IMR-90 (cell line): ENCODE data around the gene TBATA. TPM values are rescaled to one million over a fixed set of nuclear protein-coding genes. Genes with fewer than 3 reads are reported as not detected.

Experiments
- ATAC-seq: fragments of 200-7000 bp; cut with Tn5 transposase; 2 replicates; pipeline ENCODE4 v1.9.1; 2020; ENCODE audit warnings: low read depth, mild to moderate bottlenecking, moderate library complexity
- BruUV-seq: library from RNA; stranded (reverse); fragments of 400-500 nt; replicated peaks from 2 replicates; lab custom pipeline; 2021; lab: Mats Ljungman, UMichigan
- CTCF ChIA-PET: fragments of 300-600 bp; formaldehyde crosslinking; extraction: SDS; loops from one replicate; lab custom pipeline; 2021; ENCODE audit warnings: antibody characterized with exemption; lab: Yijun Ruan, JAX
- POLR2A ChIA-PET: fragments of 300-600 bp; sonication (Branson Sonifier 250); formaldehyde crosslinking; loops from one replicate; lab custom pipeline; 2022; ENCODE audit warnings: antibody characterized with exemption; ENCODE audit not compliant: unreplicated experiment; lab: Charles Lee
- DNase-seq: peaks from one replicate; pipeline ENCODE4 v3.0.0; 2013
- H2AFZ ChIP-seq: replicated peaks from 2 replicates; pipeline ENCODE3; 2013; ENCODE audit warnings: low read length, mild to moderate bottlenecking; ENCODE audit not compliant: poor library complexity
- H2AK5ac ChIP-seq: 2 replicates; pipeline ENCODE4 v1.6.1; 2013; ENCODE audit warnings: low read depth, low read length, inconsistent platforms
- H2AK9ac ChIP-seq: replicated peaks from 2 replicates; pipeline ENCODE3; 2013; ENCODE audit warnings: mild to moderate bottlenecking, low read depth, low read length, moderate library complexity; ENCODE audit not compliant: poor library complexity
- H2BK120ac ChIP-seq: 2 replicates; pipeline ENCODE4 v1.6.1; 2013; ENCODE audit warnings: low read depth, low read length, inconsistent platforms
- H2BK15ac ChIP-seq: 3 replicates; pipeline ENCODE4 v1.6.1; 2013; ENCODE audit warnings: low read depth, low read length, inconsistent platforms
- H2BK20ac ChIP-seq: 2 replicates; pipeline ENCODE4 v1.6.1; 2013; ENCODE audit warnings: low read depth, mild to moderate bottlenecking, inconsistent platforms, low read length, moderate library complexity
- H2BK5ac ChIP-seq: 2 replicates; pipeline ENCODE4 v1.6.1; 2013; ENCODE audit warnings: mild to moderate bottlenecking, low read depth, low read length, inconsistent platforms; ENCODE audit not compliant: poor library complexity, severe bottlenecking
- H3K14ac ChIP-seq: replicated peaks from 2 replicates; pipeline ENCODE4 v1.6.1; 2013; ENCODE audit warnings: low read depth, low read length, inconsistent platforms
- H3K18ac ChIP-seq: 2 replicates; pipeline ENCODE4 v1.6.1; 2013; ENCODE audit warnings: low read depth, low read length, control low read depth
- H3K23ac ChIP-seq: 2 replicates; pipeline ENCODE4 v1.6.1; 2013; ENCODE audit warnings: low read depth, low read length, inconsistent platforms
- H3K27ac ChIP-seq: 2 replicates; pipeline ENCODE4 v1.5.1; 2013; ENCODE audit warnings: mild to moderate bottlenecking, control low read depth, low read length; ENCODE audit not compliant: insufficient read depth
- H3K27me3 ChIP-seq: 2 replicates; pipeline ENCODE4 v1.6.1; 2013; ENCODE audit warnings: low read length; ENCODE audit not compliant: control insufficient read depth, insufficient read depth
- H3K36me3 ChIP-seq: 2 replicates; pipeline ENCODE4 v1.6.1; 2013; ENCODE audit warnings: low read length, mixed read lengths; ENCODE audit not compliant: control insufficient read depth, insufficient read depth
- H3K4ac ChIP-seq: 2 replicates; pipeline ENCODE4 v1.6.1; 2013; ENCODE audit warnings: low read depth, low read length, inconsistent platforms
- H3K4me1 ChIP-seq: 2 replicates; pipeline ENCODE4 v1.6.1; 2013; ENCODE audit warnings: low read length, mixed read lengths; ENCODE audit not compliant: control insufficient read depth, insufficient read depth
- H3K4me2 ChIP-seq: 2 replicates; pipeline ENCODE4 v1.6.1; 2013; ENCODE audit warnings: low read depth, mild to moderate bottlenecking, control low read depth, low read length, moderate library complexity
- H3K4me3 ChIP-seq: 2 replicates; pipeline ENCODE4 v1.5.1; 2013; ENCODE audit warnings: low read depth, mild to moderate bottlenecking, control low read depth, low read length, moderate library complexity; ENCODE audit not compliant: insufficient read depth
- H3K56ac ChIP-seq: 2 replicates; pipeline ENCODE4 v1.6.1; 2013; ENCODE audit warnings: low read length, inconsistent platforms; ENCODE audit not compliant: insufficient read depth; ENCODE audit errors: extremely low read depth
- H3K79me1 ChIP-seq, 2 experiments: 2 replicates each; pipeline ENCODE4 v1.6.1; 2013; ENCODE audit warnings: low read length in 2 of 2, inconsistent platforms in 1 of 2, low read depth in 1 of 2
- H3K9ac ChIP-seq: 2 replicates; pipeline ENCODE4 v1.6.1; 2013; ENCODE audit warnings: low read depth, low read length, control low read depth
- H3K9me1 ChIP-seq: 2 replicates; pipeline ENCODE4 v1.6.1; 2013; ENCODE audit warnings: low read length, inconsistent platforms; ENCODE audit not compliant: insufficient read depth
- H3K9me3 ChIP-seq: 2 replicates; pipeline ENCODE4 v1.6.1; 2013; ENCODE audit warnings: low read length; ENCODE audit not compliant: control insufficient read depth, insufficient read depth
- H4K20me1 ChIP-seq: 2 replicates; pipeline ENCODE4 v1.6.1; 2013; ENCODE audit warnings: low read length, inconsistent platforms; ENCODE audit not compliant: insufficient read depth
- H4K5ac ChIP-seq: 2 replicates; pipeline ENCODE4 v1.6.1; 2013; ENCODE audit warnings: mild to moderate bottlenecking, low read depth, low read length, control low read depth
- H4K8ac ChIP-seq, 2 experiments: 2 replicates each; pipeline ENCODE4 v1.6.1; 2013; ENCODE audit warnings: low read depth in 2 of 2, low read length in 2 of 2, control low read depth in 1 of 2, inconsistent platforms in 1 of 2
- H4K91ac ChIP-seq: 2 replicates; pipeline ENCODE4 v1.6.1; 2013; ENCODE audit warnings: low read depth, low read length, inconsistent platforms; ENCODE audit not compliant: insufficient read depth
- BHLHE40 ChIP-seq: fragments of 150-350 bp; IDR thresholded peaks from 2 replicates; pipeline ENCODE4 v1.6.1; 2016; ENCODE audit warnings: mild to moderate bottlenecking, low read depth, low read length
- CEBPB ChIP-seq: IDR thresholded peaks from 2 replicates; pipeline ENCODE4 v1.6.1; 2012; ENCODE audit warnings: low read depth, low read length, improper control_type of control experiment
- CHD1 ChIP-seq: IDR thresholded peaks from 2 replicates; pipeline ENCODE4 v1.6.1; 2012; ENCODE audit warnings: low read depth, low read length, improper control_type of control experiment
- MAFK ChIP-seq: IDR thresholded peaks from 2 replicates; pipeline ENCODE4 v1.6.1; 2012; ENCODE audit warnings: low read depth, low read length, improper control_type of control experiment
- MAZ ChIP-seq: IDR thresholded peaks from 2 replicates; pipeline ENCODE4 v1.6.1; 2012; ENCODE audit warnings: low read depth, mild to moderate bottlenecking, low read length, improper control_type of control experiment, moderate library complexity, borderline replicate concordance
- MXI1 ChIP-seq: IDR thresholded peaks from 2 replicates; pipeline ENCODE4 v1.6.1; 2012; ENCODE audit warnings: low read depth, mild to moderate bottlenecking, low read length, moderate library complexity, borderline replicate concordance
- NFE2L2 ChIP-seq: fragments of 150-350 bp; IDR thresholded peaks from 2 replicates; pipeline ENCODE4 v1.6.1; 2016; ENCODE audit warnings: low read depth, mild to moderate bottlenecking, low read length
- POLR2A ChIP-seq: IDR thresholded peaks from 2 replicates; pipeline ENCODE4 v1.6.1; 2012; ENCODE audit warnings: mild to moderate bottlenecking, low read depth, low read length
- RAD21 ChIP-seq: IDR thresholded peaks from 2 replicates; pipeline ENCODE4 v1.6.1; 2012; ENCODE audit warnings: low read length, improper control_type of control experiment
- RCOR1 ChIP-seq: IDR thresholded peaks from 2 replicates; pipeline ENCODE4 v1.6.1; 2012; ENCODE audit warnings: mild to moderate bottlenecking, low read length, improper control_type of control experiment; ENCODE audit not compliant: insufficient replicate concordance
- RFX5 ChIP-seq: IDR thresholded peaks from 2 replicates; pipeline ENCODE4 v1.8.0; 2012; ENCODE audit warnings: low read depth, mild to moderate bottlenecking, low read length, moderate library complexity
- SMC3 ChIP-seq: fragments of 150-350 bp; IDR thresholded peaks from 2 replicates; pipeline ENCODE4 v1.6.1; 2016; ENCODE audit warnings: low read depth, mild to moderate bottlenecking, antibody characterized with exemption, low read length, moderate library complexity
- WGBS, 2 experiments: methylation state at CpG; one replicate each; pipeline versions ENCODE4 v1.1.5 to v1.1.7; 2013; ENCODE audit warnings: missing lambda C conversion rate in 2 of 2; ENCODE audit not compliant: insufficient read length in 1 of 2; ENCODE audit errors: extremely low coverage in 2 of 2; 5-methylcytosine and 5-hydroxymethylcytosine counted together
- dilution Hi-C: fragments of 300-500 bp; cut with HindIII; formaldehyde crosslinking; loops from one replicate; pipeline ENCODE4 v1.14.3; 2018; ENCODE audit warnings: low sequenced_read_pairs; ENCODE audit not compliant: unreplicated experiment
- in situ Hi-C: fragments of 300-500 bp; cut with MboI; formaldehyde crosslinking; loops from 3 replicates; pipeline ENCODE4 v1.14.3; 2019; ENCODE audit warnings: low sequenced_read_pairs, inconsistent platforms, mixed read lengths
- intact Hi-C: fragments of 100-400 bp; cut with micrococcal nuclease; formaldehyde crosslinking; loops from 2 replicates; pipeline ENCODE4 v1.10.0; 2022
- polyA plus RNA-seq, 3 experiments: library from polyadenylated mRNA; depleted of rRNA; stranded (reverse); fragments of >200 nt; gene quantifications; 2 replicates each; pipeline ENCODE4 v1.2.3, GENCODE V29; 2012; ENCODE audit warnings: low replicate concordance in 1 of 3
- total RNA-seq: library from RNA; depleted of rRNA; stranded (reverse); fragments of >200 nt; gene quantifications from 2 replicates; pipeline ENCODE4 v1.2.3, GENCODE V29; 2012
- TF ChIP-seq, protein P1 (sequence below): fragments of 150-350 bp; IDR thresholded peaks from 2 replicates; pipeline ENCODE4 v1.6.1; 2016; ENCODE audit warnings: low read depth, mild to moderate bottlenecking, low read length, moderate library complexity, borderline replicate concordance
- TF ChIP-seq, protein P2 (sequence below): fragments of 150-350 bp; IDR thresholded peaks from 2 replicates; pipeline ENCODE4 v1.6.1; 2017; ENCODE audit warnings: mild to moderate bottlenecking, antibody characterized with exemption, low read length, low read depth

The TBATA gene
- total and polyA plus RNA-seq, 2 of the 4 experiments (the other 2 are of a cell fraction), result not detected

DNA sequence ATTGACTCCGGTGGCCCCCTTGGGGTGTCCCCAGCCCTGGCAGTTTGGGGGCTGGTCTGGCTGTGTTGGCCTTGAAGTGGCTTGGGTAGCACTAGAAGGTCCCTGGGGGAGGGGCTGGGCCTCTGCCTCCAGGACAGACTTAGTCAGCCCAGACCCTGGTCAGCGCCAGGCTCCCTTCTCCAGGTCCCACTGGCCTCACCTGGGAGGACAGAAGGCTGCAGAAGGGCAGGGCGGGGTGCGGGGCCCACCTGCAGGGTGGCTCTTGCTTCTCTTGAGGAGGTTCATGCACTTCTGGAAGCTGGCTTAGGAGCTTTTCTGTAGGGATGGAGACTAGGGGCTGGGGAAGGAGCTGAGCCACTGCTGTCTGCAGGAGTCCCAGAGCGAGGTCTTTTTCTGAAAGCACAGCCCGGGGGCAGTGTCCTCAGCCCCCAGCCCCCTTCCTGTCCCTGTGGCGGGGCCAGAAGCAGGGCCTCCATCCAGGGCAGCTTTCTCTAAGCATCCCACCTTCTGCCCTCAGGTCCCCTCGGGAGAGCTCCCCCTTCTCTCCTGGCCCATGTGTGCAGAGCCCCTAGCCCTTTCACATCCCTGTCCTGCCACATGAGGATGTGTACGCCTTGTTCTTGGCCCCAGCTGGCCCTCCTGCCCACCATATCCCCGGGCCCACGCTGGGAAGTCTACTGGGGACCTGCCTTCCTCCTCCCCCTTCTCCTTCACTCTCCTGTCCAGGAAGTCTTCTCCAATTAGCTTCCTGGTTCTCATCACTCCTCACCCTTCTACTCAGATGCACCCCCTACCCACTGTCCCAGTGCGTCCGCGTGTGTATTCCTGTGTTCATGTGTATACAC is 11.0 kb downstream of the TBATA start (continued):
- TF ChIP-seq, protein P1, sequence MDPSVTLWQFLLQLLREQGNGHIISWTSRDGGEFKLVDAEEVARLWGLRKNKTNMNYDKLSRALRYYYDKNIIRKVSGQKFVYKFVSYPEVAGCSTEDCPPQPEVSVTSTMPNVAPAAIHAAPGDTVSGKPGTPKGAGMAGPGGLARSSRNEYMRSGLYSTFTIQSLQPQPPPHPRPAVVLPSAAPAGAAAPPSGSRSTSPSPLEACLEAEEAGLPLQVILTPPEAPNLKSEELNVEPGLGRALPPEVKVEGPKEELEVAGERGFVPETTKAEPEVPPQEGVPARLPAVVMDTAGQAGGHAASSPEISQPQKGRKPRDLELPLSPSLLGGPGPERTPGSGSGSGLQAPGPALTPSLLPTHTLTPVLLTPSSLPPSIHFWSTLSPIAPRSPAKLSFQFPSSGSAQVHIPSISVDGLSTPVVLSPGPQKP, result no peak
- no peak for TF ChIP-seq BHLHE40
- no peak for TF ChIP-seq MAZ
- TF ChIP-seq RFX5, result no peak
- TF ChIP-seq RAD21, result no peak

DNA sequence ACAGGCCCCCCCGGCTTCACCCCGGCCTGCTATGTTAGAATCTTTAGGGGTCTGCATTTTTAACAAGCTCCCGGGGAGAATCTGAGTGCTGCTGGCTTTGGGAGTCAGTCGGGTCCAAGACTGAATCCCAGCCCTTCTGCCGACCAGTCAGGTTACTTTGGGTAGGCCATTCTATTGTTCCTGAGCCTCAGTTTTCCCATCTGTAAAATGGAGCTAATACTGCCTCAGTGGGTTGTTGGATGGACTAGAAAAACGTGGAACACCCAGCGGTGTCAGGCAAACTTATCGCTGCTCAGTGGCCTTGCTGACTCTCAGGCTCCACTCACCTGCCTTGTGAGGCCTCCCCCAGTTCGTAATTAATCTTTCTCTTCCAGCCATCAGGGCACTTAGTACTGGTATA is 11.7 kb downstream of the TBATA start:
- no peak overlapping the region for H4K8ac ChIP-seq
- no peak overlapping the region for H3K9ac ChIP-seq
- H2BK120ac ChIP-seq, result no peak overlapping the region
- WGBS, 2 experiments, result 69% methylated on average over 4 of the region's 9 CpGs; no CpG with 5 or more reads in 1 of the 2 experiments
- H4K5ac ChIP-seq, result no peak overlapping the region
- no peak overlapping the region for H2BK5ac ChIP-seq
- no peaks in the 10 kb centered on the region for H4K20me1 ChIP-seq
- H3K4me2 ChIP-seq, result no peak overlapping the region
- H3K14ac ChIP-seq, result no peak overlapping the region
- ChIA-PET CTCF (no interaction called here), POLR2A (no interaction called here)
- H3K27me3 ChIP-seq, result peaks cover 30% of the 10 kb centered on the region
- no peak overlapping the region for H4K91ac ChIP-seq
- H3K79me1 ChIP-seq, result no peaks in the 10 kb centered on the region
- H3K27ac ChIP-seq, result no peak overlapping the region
- H3K56ac ChIP-seq, result no peak overlapping the region
- H3K18ac ChIP-seq, result no peak overlapping the region
- H2BK15ac ChIP-seq, result no peak overlapping the region
- H3K9me1 ChIP-seq, result no peaks in the 10 kb centered on the region
- H3K36me3 ChIP-seq, result no peaks in the 10 kb centered on the region
- no peak for ATAC-seq
- H2AFZ ChIP-seq, result no peak overlapping the region
- H3K4me1 ChIP-seq, result no peaks in the 10 kb centered on the region
- in situ Hi-C loops (no loop called here), dilution Hi-C loops (no loop called here), intact Hi-C loops (no loop called here)
- H3K23ac ChIP-seq, result no peak overlapping the region
- no peak overlapping the region for H2AK9ac ChIP-seq
- H3K9me3 ChIP-seq, result no peaks in the 10 kb centered on the region
- no peak overlapping the region for H2BK20ac ChIP-seq
- no peak overlapping the region for H3K4ac ChIP-seq
- H2AK5ac ChIP-seq, result no peak overlapping the region
- no peak overlapping the region for H3K4me3 ChIP-seq
- no peak for TF ChIP-seq RFX5
- TF ChIP-seq SMC3, result no peak
- TF ChIP-seq, protein P2, sequence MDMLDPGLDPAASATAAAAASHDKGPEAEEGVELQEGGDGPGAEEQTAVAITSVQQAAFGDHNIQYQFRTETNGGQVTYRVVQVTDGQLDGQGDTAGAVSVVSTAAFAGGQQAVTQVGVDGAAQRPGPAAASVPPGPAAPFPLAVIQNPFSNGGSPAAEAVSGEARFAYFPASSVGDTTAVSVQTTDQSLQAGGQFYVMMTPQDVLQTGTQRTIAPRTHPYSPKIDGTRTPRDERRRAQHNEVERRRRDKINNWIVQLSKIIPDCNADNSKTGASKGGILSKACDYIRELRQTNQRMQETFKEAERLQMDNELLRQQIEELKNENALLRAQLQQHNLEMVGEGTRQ, result no peak
- TF ChIP-seq, protein P1, result no peak
- TF ChIP-seq RCOR1, result no peak
- no peak for TF ChIP-seq MAFK
- no peak for TF ChIP-seq RAD21
- no peak for TF ChIP-seq CHD1
- TF ChIP-seq CEBPB, result no peak
- TF ChIP-seq MXI1, result no peak
- TF ChIP-seq NFE2L2, result no peak
- TF ChIP-seq BHLHE40, result no peak
- no peak for TF ChIP-seq POLR2A
- no TSS peak for BruUV-seq
- DNase-seq, result no peak
